ENCODE measurements around the gene TBC1D22A. TPM values are rescaled to one million over a fixed set of nuclear protein-coding genes. Genes with fewer than 3 reads are reported as not detected.

TBC1D22A gene
- total RNA-seq, 1 donor from 2014 or later = 10.6 TPM

GRCh38 chr22:46829941-46830715, 67.7 kb downstream of the TBC1D22A start:
- Mint-ChIP-seq H3K9me3 (peaks cover 17% of the 10 kb centered on the region), H3K4me1 (peaks cover 6% of the 10 kb centered on the region), H3K27ac (peak overlapping the region; percentile 35), H3K36me3 (peaks cover 38% of the 10 kb centered on the region), H3K27me3 (ENCODE audit: insufficient read depth, low read depth) (peaks cover 6% of the 10 kb centered on the region), H3K4me3 (no peak overlapping the region)
- H2AFZ ChIP-seq (replicated peaks) = no peak overlapping the region
- H3F3A ChIP-seq (ENCODE audit: low read depth) = no peaks in the 10 kb centered on the region
- no peaks in the 10 kb centered on the region for H3K79me2 ChIP-seq (ENCODE audit: low read depth)
- H4K20me1 ChIP-seq (ENCODE audit: low read depth) = no peaks in the 10 kb centered on the region
- DNase-seq (ENCODE audit: low spot score) = no peak
- H3K27ac ChIP-seq = no peak overlapping the region
- TF ChIP-seq EZH2 (IDR thresholded peaks at IDR 0.05) (no peak), CTCF (IDR thresholded peaks at IDR 0.05) (no peak), EZH2phosphoT487 (IDR thresholded peaks at IDR 0.05) (no peak)
- H3K9me3 ChIP-seq (ENCODE audit: low read depth) = peaks cover 4% of the 10 kb centered on the region
- H3K9ac ChIP-seq = no peak overlapping the region
- no peak overlapping the region for H3K4me2 ChIP-seq
- H3K4me1 ChIP-seq = no peaks in the 10 kb centered on the region
- no peak overlapping the region for H3K4me3 ChIP-seq
- H3K36me3 ChIP-seq = peaks cover 3% of the 10 kb centered on the region
- H3K27me3 ChIP-seq = no peaks in the 10 kb centered on the region

GRCh38 chr22:46830841-46831240, 68.4 kb downstream of the TBC1D22A start:
- Mint-ChIP-seq H3K4me3 (no peak overlapping the region), H3K4me1 (peaks cover 6% of the 10 kb centered on the region), H3K9me3 (peaks cover 20% of the 10 kb centered on the region), H3K36me3 (peaks cover 42% of the 10 kb centered on the region), H3K27ac (no peak overlapping the region), H3K27me3 (ENCODE audit: insufficient read depth, low read depth) (peaks cover 3% of the 10 kb centered on the region)
- Histone ChIP-seq H3K27me3 (no peaks in the 10 kb centered on the region), H3K9ac (no peak overlapping the region), H3K4me1 (no peaks in the 10 kb centered on the region), H3K9me3 (ENCODE audit: low read depth) (peaks cover 11% of the 10 kb centered on the region), H2AFZ (replicated peaks) (no peak overlapping the region), H3K27ac (no peak overlapping the region), H3K4me3 (no peak overlapping the region), H3K36me3 (peaks cover 8% of the 10 kb centered on the region), H4K20me1 (ENCODE audit: low read depth) (no peaks in the 10 kb centered on the region), H3K79me2 (ENCODE audit: low read depth) (no peaks in the 10 kb centered on the region), H3F3A (ENCODE audit: low read depth) (no peaks in the 10 kb centered on the region), H3K4me2 (no peak overlapping the region)
- DNase-seq (ENCODE audit: low spot score) = no peak
- TF ChIP-seq EZH2 (IDR thresholded peaks at IDR 0.05) (no peak), EZH2phosphoT487 (IDR thresholded peaks at IDR 0.05) (no peak), CTCF (IDR thresholded peaks at IDR 0.05) (no peak)

GRCh38 chr22:46833228-46833627, 70.8 kb downstream of the TBC1D22A start:
- no peaks in the 10 kb centered on the region for H3F3A ChIP-seq (ENCODE audit: low read depth)
- H3K79me2 ChIP-seq (ENCODE audit: low read depth) = no peaks in the 10 kb centered on the region
- H3K27ac ChIP-seq = no peak overlapping the region
- peak; percentile 67 for DNase-seq (ENCODE audit: low spot score)
- Mint-ChIP-seq H3K36me3 (peaks cover 28% of the 10 kb centered on the region), H3K4me3 (no peak overlapping the region), H3K4me1 (peaks cover 6% of the 10 kb centered on the region), H3K27me3 (ENCODE audit: insufficient read depth, low read depth) (no peaks in the 10 kb centered on the region), H3K9me3 (peaks cover 27% of the 10 kb centered on the region), H3K27ac (no peak overlapping the region)
- peak; percentile 60 for TF ChIP-seq CTCF (IDR thresholded peaks at IDR 0.05)
- no peak for TF ChIP-seq EZH2 (IDR thresholded peaks at IDR 0.05)
- no peak for TF ChIP-seq EZH2phosphoT487 (IDR thresholded peaks at IDR 0.05)
- H3K36me3 ChIP-seq = peaks cover 8% of the 10 kb centered on the region
- no peaks in the 10 kb centered on the region for H3K4me1 ChIP-seq
- H3K9me3 ChIP-seq (ENCODE audit: low read depth) = peaks cover 13% of the 10 kb centered on the region
- H4K20me1 ChIP-seq (ENCODE audit: low read depth) = no peaks in the 10 kb centered on the region
- no peak overlapping the region for H2AFZ ChIP-seq (replicated peaks)
- H3K4me2 ChIP-seq = no peak overlapping the region
- no peak overlapping the region for H3K4me3 ChIP-seq
- H3K9ac ChIP-seq = no peak overlapping the region
- no peaks in the 10 kb centered on the region for H3K27me3 ChIP-seq

All from neural progenitor cell (in vitro differentiated cells).